ENCODE results near the gene MAVS. TPM values are rescaled to one million over a fixed set of nuclear protein-coding genes. Genes with fewer than 3 reads are reported as not detected.

MAVS gene
- total RNA-seq, 1 experiment from 2014 or later, result 24.2 TPM

GRCh38 chr20:3890398-3890751 lies 43.7 kb downstream of the MAVS start:
- TF ChIP-seq CTCF (conservative IDR thresholded peaks at IDR 0.05), result no peak
- Histone ChIP-seq H4K20me1 (ENCODE audit: control insufficient read depth, insufficient read depth, insufficient read length) (no peaks in the 10 kb centered on the region), H3K23ac (ENCODE audit: insufficient read length, low read depth, low read length) (no peak overlapping the region), H3K4ac (ENCODE audit: low read depth, low read length) (no peak overlapping the region), H2AFZ (ENCODE audit: low read length) (no peak overlapping the region), H3K23me2 (ENCODE audit: insufficient read length, low read depth, low read length, poor library complexity, severe bottlenecking) (peaks cover 20% of the 10 kb centered on the region), H3T11ph (ENCODE audit: low read length) (no peak overlapping the region), H4K8ac (replicated peaks; ENCODE audit: insufficient read length, low read depth, low read length) (no peak overlapping the region), H4K91ac (ENCODE audit: insufficient read length, low read depth, low read length) (no peak overlapping the region), H2BK5ac (ENCODE audit: insufficient read length, low read length) (no peak overlapping the region), H3K4me1 (ENCODE audit: insufficient read depth, low read length) (peaks cover 4% of the 10 kb centered on the region; the same call in 1 of the 2 replicates), H4K5ac (ENCODE audit: insufficient read length, low read depth, low read length) (peak overlapping the region; percentile 10), H2BK120ac (ENCODE audit: low read depth, low read length, poor library complexity, severe bottlenecking) (no peak overlapping the region), H2BK15ac (ENCODE audit: low read depth, low read length) (no peak overlapping the region), H3K4me2 (ENCODE audit: insufficient read depth, insufficient read length, low read length) (peak overlapping the region; percentile 83), H2AK5ac (ENCODE audit: insufficient read length, low read length) (peak overlapping the region; percentile 1), H3K9me3 (ENCODE audit: control insufficient read depth, low read depth, low read length) (no peaks in the 10 kb centered on the region), H3K18ac (ENCODE audit: insufficient read length, low read depth, low read length) (no peak overlapping the region), H2BK12ac (ENCODE audit: insufficient read length, low read depth, low read length) (no peak overlapping the region), H3K9ac (ENCODE audit: extremely low read depth, insufficient read length, low read length) (peak overlapping the region; percentile 96), H3K56ac (ENCODE audit: insufficient read length, low read depth, low read length) (peak overlapping the region; percentile 20), H3K27ac (ENCODE audit: insufficient read length, low read depth, low read length) (peak overlapping the region; percentile 67), H2BK20ac (ENCODE audit: low read depth, low read length, poor library complexity, severe bottlenecking) (no peak overlapping the region), H3K27me3 (ENCODE audit: insufficient read depth, low read length) (no peaks in the 10 kb centered on the region), H3K14ac (ENCODE audit: insufficient read depth, low read length) (peak overlapping the region; percentile 58; the same call in 1 of the 2 replicates), H3K79me2 (ENCODE audit: insufficient read depth, low read length) (peaks cover 58% of the 10 kb centered on the region), H3K79me1 (ENCODE audit: insufficient read depth, low read depth, low read length, poor library complexity, severe bottlenecking) (no peaks in the 10 kb centered on the region)
- H3K9me3 Mint-ChIP-seq, result peaks cover 4 to 5% of the 10 kb centered on the region in 2 experiments; a peak in 2 of 5 replicates
- DNase-seq, result no peak
- peaks cover 31 to 55% (median 40%) of the 10 kb centered on the region in 3 experiments for H3K36me3 Mint-ChIP-seq (ENCODE audit: insufficient read depth in 1 of 3, low read depth in 3 of 3)
- no CpG with 5 or more reads among the region's 3 CpGs for WGBS (ENCODE audit: extremely low coverage, insufficient read length, low lambda C conversion rate)
- peaks cover 42 to 47% of the 10 kb centered on the region in 2 experiments for H3K4me1 Mint-ChIP-seq
- peak overlapping the region; percentile 92 to 99 (median 95) for H3K27ac Mint-ChIP-seq
- H3K4me3 Mint-ChIP-seq, result peak overlapping the region; percentile 93 to 96
- no peaks in the 10 kb centered on the region for H3K27me3 Mint-ChIP-seq (ENCODE audit: low read depth)
